NB4 (cell line): Measurements from ENCODE around the gene LBX1.

Experiments used
- MYC ChIP-seq: IDR thresholded peaks from 2 replicates; pipeline ENCODE4 v1.6.1; 2011; ENCODE audit warnings: low read depth, low read length
- POLR2A ChIP-seq: IDR thresholded peaks from 2 replicates; pipeline ENCODE4 v1.6.1; 2011; ENCODE audit warnings: mild to moderate bottlenecking; ENCODE audit not compliant: insufficient read length; ENCODE audit errors: extremely low read depth
- TF ChIP-seq, protein P1 (sequence below): IDR thresholded peaks from one replicate; pipeline ENCODE4 v1.5.1; 2012; ENCODE audit warnings: low read depth, low read length
- TF ChIP-seq, protein P2 (sequence below): IDR thresholded peaks from 2 replicates; pipeline ENCODE4 v1.6.1; 2011; ENCODE audit warnings: low read depth, low read length

GRCh38 chr10:101222683-101223273 is 6.5 kb downstream of the LBX1 start:
- TF ChIP-seq, protein P1, sequence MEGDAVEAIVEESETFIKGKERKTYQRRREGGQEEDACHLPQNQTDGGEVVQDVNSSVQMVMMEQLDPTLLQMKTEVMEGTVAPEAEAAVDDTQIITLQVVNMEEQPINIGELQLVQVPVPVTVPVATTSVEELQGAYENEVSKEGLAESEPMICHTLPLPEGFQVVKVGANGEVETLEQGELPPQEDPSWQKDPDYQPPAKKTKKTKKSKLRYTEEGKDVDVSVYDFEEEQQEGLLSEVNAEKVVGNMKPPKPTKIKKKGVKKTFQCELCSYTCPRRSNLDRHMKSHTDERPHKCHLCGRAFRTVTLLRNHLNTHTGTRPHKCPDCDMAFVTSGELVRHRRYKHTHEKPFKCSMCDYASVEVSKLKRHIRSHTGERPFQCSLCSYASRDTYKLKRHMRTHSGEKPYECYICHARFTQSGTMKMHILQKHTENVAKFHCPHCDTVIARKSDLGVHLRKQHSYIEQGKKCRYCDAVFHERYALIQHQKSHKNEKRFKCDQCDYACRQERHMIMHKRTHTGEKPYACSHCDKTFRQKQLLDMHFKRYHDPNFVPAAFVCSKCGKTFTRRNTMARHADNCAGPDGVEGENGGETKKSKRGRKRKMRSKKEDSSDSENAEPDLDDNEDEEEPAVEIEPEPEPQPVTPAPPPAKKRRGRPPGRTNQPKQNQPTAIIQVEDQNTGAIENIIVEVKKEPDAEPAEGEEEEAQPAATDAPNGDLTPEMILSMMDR: no peak
- TF ChIP-seq POLR2A (no peak), MYC (no peak)
- TF ChIP-seq, protein P2, sequence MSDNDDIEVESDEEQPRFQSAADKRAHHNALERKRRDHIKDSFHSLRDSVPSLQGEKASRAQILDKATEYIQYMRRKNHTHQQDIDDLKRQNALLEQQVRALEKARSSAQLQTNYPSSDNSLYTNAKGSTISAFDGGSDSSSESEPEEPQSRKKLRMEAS: no peak
